GM19351 (cell line): ENCODE results near the gene ZNF629.
A peak's percentile ranks its signal among the peaks of the same experiment; 100 is the strongest.

Experiments used
- ATAC-seq: cut with Tn5 transposase; IDR thresholded peaks from one replicate; pipeline ENCODE4 v1.9.1; 2021; ENCODE audit warnings: mild to moderate bottlenecking, moderate library complexity; ENCODE audit not compliant: unreplicated experiment

The ZNF629 gene

GRCh38 chr16:30748634-30749445 lies 38.2 kb downstream of the ZNF629 start:
- no peak for ATAC-seq

GRCh38 chr16:30747799-30748633 lies 39.0 kb downstream of the ZNF629 start, which contains the start of gene PHKG2:
Gene PHKG2, plus strand, starts transcription at chr16:30748425. Its CDS starts 396 bp downstream, at chr16:30748821.
- ATAC-seq = peak; percentile 97

GRCh38 chr16:30747331-30747730 lies 39.7 kb downstream of the ZNF629 start:
- ATAC-seq = no peak

GRCh38 chr16:30746638-30747175 lies 40.3 kb downstream of the ZNF629 start:
- ATAC-seq = no peak

- ATAC-seq = no peak
Measured at GRCh38 chr16:30745082-30745481, 41.9 kb downstream of the ZNF629 start.

- ATAC-seq = no peak
Measured at GRCh38 chr16:30744183-30744582, 42.8 kb downstream of the ZNF629 start.

- no peak for ATAC-seq
Measured at GRCh38 chr16:30743716-30744115, 43.3 kb downstream of the ZNF629 start.

GRCh38 chr16:30741461-30741914 lies 45.5 kb downstream of the ZNF629 start:
- no peak for ATAC-seq

- no peak for ATAC-seq
Measured at GRCh38 chr16:30740364-30741251, 46.4 kb downstream of the ZNF629 start.

- ATAC-seq = no peak
Measured at GRCh38 chr16:30738984-30739951, 47.7 kb downstream of the ZNF629 start.

GRCh38 chr16:30737794-30738648 lies 49.0 kb downstream of the ZNF629 start:
- no peak for ATAC-seq

GRCh38 chr16:30736995-30737793 lies 49.8 kb downstream of the ZNF629 start:
- ATAC-seq = no peak

- no peak for ATAC-seq
Measured at GRCh38 chr16:30731411-30731810, 55.6 kb downstream of the ZNF629 start.

GRCh38 chr16:30728899-30729672 lies 57.9 kb downstream of the ZNF629 start:
- ATAC-seq = no peak
